Neural cell (in vitro differentiated cells): ENCODE data around the gene CALHM2.

Experiments used
- EZH2 ChIP-seq: fragments of 200-600, 300-800 bp; shearing (Covaris generic), sonication (generic); IDR thresholded peaks from 2 replicates; pipeline ENCODE4 v1.6.1; 2014; ENCODE audit warnings: antibody characterized with exemption, low read length, borderline replicate concordance, mild to moderate bottlenecking; ENCODE audit not compliant: insufficient read depth, poor library complexity, severe bottlenecking
- POLR2AphosphoS5 ChIP-seq: IDR thresholded peaks from 2 replicates; pipeline ENCODE4 v1.6.1; 2012
- TAF1 ChIP-seq: IDR thresholded peaks from 2 replicates; pipeline ENCODE4 v1.6.1; 2012; ENCODE audit warnings: low read depth
- TF ChIP-seq, protein P1 (sequence below): IDR thresholded peaks from 2 replicates; pipeline ENCODE4 v1.6.1; 2012; ENCODE audit warnings: borderline replicate concordance
- TF ChIP-seq, protein P2 (sequence below): fragments of 450-650 bp; IDR thresholded peaks from 2 replicates; pipeline ENCODE4 v1.5.1; 2014; ENCODE audit warnings: antibody characterized with exemption, mild to moderate bottlenecking, moderate library complexity; ENCODE audit not compliant: poor library complexity, severe bottlenecking

DNA sequence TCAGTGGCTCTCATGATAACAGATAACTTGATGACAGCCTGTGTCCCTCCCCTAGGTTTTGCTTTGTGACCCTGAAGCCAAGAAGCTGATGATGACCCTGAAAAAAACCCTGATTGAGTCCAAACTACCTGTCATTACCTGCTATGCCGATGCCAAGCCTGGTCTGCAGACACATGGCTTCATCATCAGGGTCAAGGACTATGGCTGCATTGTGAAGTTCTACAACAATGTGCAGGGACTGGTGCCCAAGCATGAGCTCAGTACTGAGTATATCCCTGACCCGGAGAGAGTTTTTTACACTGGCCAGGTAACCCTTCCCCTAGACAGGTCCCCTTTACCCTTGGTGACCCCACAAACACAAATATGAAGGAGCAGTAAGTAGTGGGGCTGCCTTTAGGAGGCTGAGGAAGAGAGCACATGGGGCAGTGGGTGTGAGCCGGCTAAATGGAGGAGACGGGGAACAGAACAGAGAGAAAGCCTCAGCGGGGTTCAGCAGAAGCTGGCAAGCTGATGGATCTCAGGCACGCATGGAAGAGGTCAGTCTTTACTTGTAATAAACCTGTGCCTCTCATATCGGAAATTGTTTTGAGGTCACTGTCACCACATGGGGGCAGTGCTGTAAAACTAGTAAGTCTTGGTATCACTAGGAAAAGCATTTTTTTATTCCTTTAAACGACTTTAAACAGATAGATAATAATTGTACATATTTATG, 35.6 kb downstream of the CALHM2 start:
- TF ChIP-seq POLR2AphosphoS5 (no peak), EZH2 (no peak), TAF1 (no peak)
- TF ChIP-seq, protein P1, sequence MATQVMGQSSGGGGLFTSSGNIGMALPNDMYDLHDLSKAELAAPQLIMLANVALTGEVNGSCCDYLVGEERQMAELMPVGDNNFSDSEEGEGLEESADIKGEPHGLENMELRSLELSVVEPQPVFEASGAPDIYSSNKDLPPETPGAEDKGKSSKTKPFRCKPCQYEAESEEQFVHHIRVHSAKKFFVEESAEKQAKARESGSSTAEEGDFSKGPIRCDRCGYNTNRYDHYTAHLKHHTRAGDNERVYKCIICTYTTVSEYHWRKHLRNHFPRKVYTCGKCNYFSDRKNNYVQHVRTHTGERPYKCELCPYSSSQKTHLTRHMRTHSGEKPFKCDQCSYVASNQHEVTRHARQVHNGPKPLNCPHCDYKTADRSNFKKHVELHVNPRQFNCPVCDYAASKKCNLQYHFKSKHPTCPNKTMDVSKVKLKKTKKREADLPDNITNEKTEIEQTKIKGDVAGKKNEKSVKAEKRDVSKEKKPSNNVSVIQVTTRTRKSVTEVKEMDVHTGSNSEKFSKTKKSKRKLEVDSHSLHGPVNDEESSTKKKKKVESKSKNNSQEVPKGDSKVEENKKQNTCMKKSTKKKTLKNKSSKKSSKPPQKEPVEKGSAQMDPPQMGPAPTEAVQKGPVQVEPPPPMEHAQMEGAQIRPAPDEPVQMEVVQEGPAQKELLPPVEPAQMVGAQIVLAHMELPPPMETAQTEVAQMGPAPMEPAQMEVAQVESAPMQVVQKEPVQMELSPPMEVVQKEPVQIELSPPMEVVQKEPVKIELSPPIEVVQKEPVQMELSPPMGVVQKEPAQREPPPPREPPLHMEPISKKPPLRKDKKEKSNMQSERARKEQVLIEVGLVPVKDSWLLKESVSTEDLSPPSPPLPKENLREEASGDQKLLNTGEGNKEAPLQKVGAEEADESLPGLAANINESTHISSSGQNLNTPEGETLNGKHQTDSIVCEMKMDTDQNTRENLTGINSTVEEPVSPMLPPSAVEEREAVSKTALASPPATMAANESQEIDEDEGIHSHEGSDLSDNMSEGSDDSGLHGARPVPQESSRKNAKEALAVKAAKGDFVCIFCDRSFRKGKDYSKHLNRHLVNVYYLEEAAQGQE, result no peak
- TF ChIP-seq, protein P2, sequence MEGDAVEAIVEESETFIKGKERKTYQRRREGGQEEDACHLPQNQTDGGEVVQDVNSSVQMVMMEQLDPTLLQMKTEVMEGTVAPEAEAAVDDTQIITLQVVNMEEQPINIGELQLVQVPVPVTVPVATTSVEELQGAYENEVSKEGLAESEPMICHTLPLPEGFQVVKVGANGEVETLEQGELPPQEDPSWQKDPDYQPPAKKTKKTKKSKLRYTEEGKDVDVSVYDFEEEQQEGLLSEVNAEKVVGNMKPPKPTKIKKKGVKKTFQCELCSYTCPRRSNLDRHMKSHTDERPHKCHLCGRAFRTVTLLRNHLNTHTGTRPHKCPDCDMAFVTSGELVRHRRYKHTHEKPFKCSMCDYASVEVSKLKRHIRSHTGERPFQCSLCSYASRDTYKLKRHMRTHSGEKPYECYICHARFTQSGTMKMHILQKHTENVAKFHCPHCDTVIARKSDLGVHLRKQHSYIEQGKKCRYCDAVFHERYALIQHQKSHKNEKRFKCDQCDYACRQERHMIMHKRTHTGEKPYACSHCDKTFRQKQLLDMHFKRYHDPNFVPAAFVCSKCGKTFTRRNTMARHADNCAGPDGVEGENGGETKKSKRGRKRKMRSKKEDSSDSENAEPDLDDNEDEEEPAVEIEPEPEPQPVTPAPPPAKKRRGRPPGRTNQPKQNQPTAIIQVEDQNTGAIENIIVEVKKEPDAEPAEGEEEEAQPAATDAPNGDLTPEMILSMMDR, result peak; percentile 81
